GM23338 (cell line): ENCODE measurements around the gene USP7.

Experiments used
- CREB1 ChIP-seq: fragments of 250-450 bp; sonication (Bioruptor Pico); IDR thresholded peaks from 2 replicates; pipeline ENCODE4 v1.5.0; 2020; ENCODE audit warnings: low read depth, mild to moderate bottlenecking, moderate library complexity
- CTCF ChIP-seq, 2 experiments: fragments of 200-600 bp in 1 of 2; sonication (generic) in 1 of 2; conservative IDR thresholded peaks; 2 replicates each; pipeline versions ENCODE4 v1.5.1 to v1.6.1; 2016 to 2017; ENCODE audit warnings: antibody characterized with exemption in 2 of 2, low read depth in 2 of 2, mild to moderate bottlenecking in 2 of 2, moderate library complexity in 1 of 2
- EZH2 ChIP-seq: fragments of 200-600 bp; sonication (generic); IDR thresholded peaks from one replicate; pipeline ENCODE4 v1.8.0; 2017; ENCODE audit warnings: antibody characterized with exemption, mild to moderate bottlenecking, low read depth; ENCODE audit not compliant: unreplicated experiment
- EZH2phosphoT487 ChIP-seq: fragments of 200-600 bp; sonication (generic); IDR thresholded peaks from one replicate; pipeline ENCODE4 v1.8.1; 2018; ENCODE audit warnings: antibody characterized with exemption; ENCODE audit not compliant: unreplicated experiment
- POLR2AphosphoS5 ChIP-seq: IDR thresholded peaks from 2 replicates; pipeline ENCODE4 v1.6.1; 2016; ENCODE audit warnings: antibody characterized with exemption, low read depth
- REST ChIP-seq: IDR thresholded peaks from one replicate; pipeline ENCODE4 v1.6.1; 2018; ENCODE audit warnings: antibody characterized with exemption; ENCODE audit not compliant: unreplicated experiment
- ZNF331 ChIP-seq: fragments of 250-450 bp; sonication (Bioruptor Pico); IDR thresholded peaks from 2 replicates; pipeline ENCODE4 v1.5.0; 2020; ENCODE audit warnings: low read depth, mild to moderate bottlenecking, moderate library complexity

- TF ChIP-seq REST (no peak), CTCF (conservative IDR thresholded peaks at IDR 0.05; ENCODE audit: low read depth in 2 of 2) (no peak), EZH2phosphoT487 (no peak), ZNF331 (CRISPR knock-in tag) (no peak), EZH2 (no peak), POLR2AphosphoS5 (no peak), CREB1 (CRISPR knock-in tag) (no peak)
Observed at GRCh38 chr16:8849411-8850011, 114.2 kb downstream of the USP7 start.
